AG10803 (cell line): ENCODE measurements around the gene SMYD1.
A peak's percentile ranks its signal among the peaks of the same experiment; 100 is the strongest.

ENCODE experiments used
- DNase-seq: peaks from one replicate; pipeline ENCODE4 v3.0.0; 2010; ENCODE audit warnings: low read depth
- H3K4me3 ChIP-seq: 2 replicates; pipeline ENCODE4 v1.5.1; 2011; ENCODE audit warnings: mild to moderate bottlenecking, low read length, control low read depth
- TF ChIP-seq, protein P1 (sequence below): conservative IDR thresholded peaks from 2 replicates; pipeline ENCODE4 v1.5.1; 2011; ENCODE audit warnings: mild to moderate bottlenecking, low read length, control low read depth, inconsistent platforms

SMYD1 gene

DNA sequence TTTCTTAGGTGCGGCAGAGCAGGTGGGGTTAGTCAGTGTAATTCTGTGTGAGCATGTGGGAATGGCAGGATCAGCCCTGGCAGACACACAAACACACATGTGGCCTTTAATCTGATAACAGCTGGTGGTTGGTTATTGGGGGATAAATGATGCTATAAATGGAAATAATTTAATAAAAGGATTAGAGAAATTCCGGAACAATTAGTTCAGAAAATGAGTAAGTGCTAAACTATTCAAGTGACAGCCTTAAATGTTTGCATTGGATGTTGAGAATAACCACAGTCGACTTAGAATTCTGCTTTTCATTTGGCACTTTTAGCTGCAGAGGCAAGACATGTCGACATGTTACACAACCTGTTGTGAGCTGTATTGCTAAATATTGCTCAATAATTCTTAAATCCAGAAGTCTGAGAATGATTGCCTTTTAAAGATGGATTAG, 7.2 kb downstream of the SMYD1 start:
- peak; percentile 95 for DNase-seq
- TF ChIP-seq, protein P1, sequence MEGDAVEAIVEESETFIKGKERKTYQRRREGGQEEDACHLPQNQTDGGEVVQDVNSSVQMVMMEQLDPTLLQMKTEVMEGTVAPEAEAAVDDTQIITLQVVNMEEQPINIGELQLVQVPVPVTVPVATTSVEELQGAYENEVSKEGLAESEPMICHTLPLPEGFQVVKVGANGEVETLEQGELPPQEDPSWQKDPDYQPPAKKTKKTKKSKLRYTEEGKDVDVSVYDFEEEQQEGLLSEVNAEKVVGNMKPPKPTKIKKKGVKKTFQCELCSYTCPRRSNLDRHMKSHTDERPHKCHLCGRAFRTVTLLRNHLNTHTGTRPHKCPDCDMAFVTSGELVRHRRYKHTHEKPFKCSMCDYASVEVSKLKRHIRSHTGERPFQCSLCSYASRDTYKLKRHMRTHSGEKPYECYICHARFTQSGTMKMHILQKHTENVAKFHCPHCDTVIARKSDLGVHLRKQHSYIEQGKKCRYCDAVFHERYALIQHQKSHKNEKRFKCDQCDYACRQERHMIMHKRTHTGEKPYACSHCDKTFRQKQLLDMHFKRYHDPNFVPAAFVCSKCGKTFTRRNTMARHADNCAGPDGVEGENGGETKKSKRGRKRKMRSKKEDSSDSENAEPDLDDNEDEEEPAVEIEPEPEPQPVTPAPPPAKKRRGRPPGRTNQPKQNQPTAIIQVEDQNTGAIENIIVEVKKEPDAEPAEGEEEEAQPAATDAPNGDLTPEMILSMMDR, result no peak
- no peak overlapping the region for H3K4me3 ChIP-seq

DNA sequence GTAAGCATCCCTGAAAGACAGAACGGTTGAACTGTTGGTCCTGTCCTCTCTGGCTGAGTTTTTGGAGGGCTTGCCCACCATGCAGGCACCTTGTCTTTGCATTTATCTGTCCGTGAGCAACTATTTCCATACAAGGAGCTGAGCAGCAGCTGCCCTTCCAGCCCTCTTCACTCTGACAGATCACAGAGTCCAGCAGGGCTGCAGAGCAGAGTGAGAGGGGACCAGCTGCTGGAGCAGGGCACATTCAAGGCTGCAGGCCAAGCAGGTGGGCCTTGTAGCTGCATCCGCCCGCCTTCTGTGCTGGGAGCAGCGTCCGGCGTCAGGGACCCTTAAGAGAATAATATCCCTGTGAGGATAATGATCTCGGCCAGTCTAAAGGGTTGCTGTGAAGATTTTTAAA, 9.5 kb downstream of the SMYD1 start:
- no peak overlapping the region for H3K4me3 ChIP-seq
- no peak for DNase-seq
- TF ChIP-seq, protein P1, result no peak

DNA sequence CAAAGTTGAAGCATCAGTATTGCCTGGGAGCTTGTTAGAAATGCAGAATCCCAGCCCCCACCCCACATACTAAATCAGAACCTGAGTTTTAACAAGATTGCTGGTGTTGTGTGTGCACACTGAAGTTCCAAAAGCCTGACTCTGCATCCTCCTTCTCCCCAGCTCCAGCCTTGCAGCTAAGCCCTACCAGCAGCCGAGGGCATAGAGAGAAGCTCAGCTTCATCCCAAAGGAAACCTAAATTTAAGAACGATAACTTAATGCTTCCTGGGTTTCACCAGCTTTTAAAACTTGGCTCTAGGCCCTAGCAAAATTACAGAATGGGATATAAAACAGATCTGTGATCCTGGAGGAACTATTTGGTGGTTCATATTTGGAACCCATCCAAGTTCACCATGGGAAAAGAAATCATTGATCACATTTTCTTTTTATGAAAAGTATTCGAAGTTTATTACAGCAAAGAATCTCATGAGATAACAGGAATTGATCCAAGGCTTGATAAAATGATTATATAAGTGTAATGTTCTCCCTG, 11.1 kb downstream of the SMYD1 start:
- H3K4me3 ChIP-seq, result no peak overlapping the region
- TF ChIP-seq, protein P1, result no peak
- DNase-seq, result no peak

DNA sequence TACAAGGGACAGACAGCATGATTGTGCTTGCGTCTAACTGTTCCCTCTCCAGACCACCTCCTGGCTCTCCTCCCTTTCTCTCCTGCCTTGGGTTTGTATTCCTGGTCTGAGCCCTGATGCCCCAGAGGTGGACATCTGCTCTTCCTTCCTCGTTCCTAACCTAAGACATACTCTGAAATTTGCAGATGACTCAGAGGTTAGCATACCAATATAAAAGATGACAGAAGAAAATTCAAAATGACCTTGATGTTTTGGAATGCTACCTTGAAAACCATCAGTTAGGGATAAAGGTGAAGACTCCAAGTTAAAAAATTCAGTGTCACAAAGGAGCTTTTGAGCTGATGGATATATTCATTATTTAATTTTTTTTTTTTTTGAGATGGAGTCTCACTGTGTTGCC, 12.9 kb downstream of the SMYD1 start:
- TF ChIP-seq, protein P1, result no peak

DNA sequence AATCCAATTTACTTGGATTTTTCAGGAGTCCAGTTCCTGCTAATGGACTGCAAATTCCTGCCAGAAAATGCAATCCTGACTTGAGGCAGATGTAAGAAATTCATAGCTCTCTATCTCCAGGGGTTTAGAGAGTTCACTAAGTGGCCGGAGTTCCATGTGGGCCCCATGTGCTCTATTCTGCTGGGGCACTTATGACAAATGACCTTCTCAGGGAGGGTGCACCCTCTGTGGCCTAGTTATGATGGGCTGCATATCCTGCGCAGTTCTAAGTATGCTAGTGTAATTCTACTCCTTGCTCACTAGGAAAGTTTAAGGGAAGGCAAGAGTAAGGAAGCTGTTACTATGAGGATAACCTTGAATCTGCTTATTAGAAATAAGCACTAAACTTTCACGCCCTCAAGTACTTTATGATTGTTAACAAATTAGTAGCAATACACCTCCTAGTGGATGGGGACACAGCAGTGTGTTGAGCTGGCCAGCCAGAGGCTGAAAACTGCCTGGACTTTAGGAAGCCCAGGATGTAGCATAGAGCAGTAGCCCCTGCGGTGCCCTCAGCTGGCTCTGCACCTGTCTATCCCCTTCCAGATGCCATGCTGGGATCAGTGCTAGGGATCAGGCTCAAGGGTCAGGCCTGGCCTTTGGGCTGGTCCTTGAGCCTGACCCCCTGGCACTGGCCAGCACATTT, 14.4 kb downstream of the SMYD1 start:
- DNase-seq, result no peak
- no peak overlapping the region for H3K4me3 ChIP-seq
- TF ChIP-seq, protein P1, result no peak

More for the DNA sequence above, 12.9 kb downstream of the SMYD1 start:
- H3K4me3 ChIP-seq, result no peak overlapping the region
- DNase-seq, result no peak

DNA sequence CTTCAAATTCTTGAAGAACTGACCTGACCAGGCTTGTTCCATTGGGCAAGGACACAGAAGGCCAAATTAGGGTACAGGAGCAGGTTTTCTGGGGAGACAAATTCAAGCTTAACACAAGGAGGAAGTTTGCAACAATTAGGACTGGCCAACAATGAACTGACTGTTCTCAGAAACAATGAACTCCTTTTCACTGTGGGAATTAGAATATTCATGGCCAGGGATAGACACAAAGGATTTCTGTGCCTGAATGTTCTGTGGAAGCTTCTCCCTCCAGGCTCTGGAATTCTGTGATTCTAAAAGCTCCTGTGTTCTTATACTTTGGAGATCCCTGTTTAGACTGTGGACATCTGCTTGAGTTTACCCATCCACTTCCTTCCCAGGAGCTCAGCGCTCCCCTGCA, 15.2 kb downstream of the SMYD1 start:
- no peak overlapping the region for H3K4me3 ChIP-seq
- TF ChIP-seq, protein P1, result no peak
- DNase-seq, result no peak

DNA sequence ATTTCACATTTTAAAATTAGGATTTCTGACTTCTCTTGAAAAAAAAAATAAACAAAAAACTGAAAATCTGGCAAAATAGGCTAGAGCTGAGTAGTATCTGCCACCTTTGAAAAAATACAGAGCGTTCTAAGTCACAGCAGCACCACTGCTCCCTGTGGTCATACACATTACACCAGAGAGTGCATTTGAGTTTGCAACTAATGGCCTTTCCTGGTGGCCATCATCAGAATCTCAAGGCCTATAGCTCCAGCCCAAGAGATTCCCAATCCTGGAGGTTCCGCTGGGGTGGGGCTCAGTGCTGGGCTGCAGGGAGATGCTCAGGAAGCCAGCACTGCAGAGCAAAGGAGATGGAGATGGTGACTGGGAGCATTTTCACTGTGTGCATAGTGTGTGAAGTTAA, 17.5 kb downstream of the SMYD1 start:
- TF ChIP-seq, protein P1, result no peak
- no peak for DNase-seq
- no peak overlapping the region for H3K4me3 ChIP-seq
